AG09309 (cell line): ENCODE results near the gene PRR14.
"Not testable (repeated sequence)": the region's sequence is repeated elsewhere in the genome, so short reads cannot be mapped to it uniquely, and the experiment has no call there.

Experiments
- DNase-seq: peaks from one replicate; pipeline ENCODE4 v3.0.0-alpha.2; 2010; ENCODE audit warnings: low read depth
- H3K4me3 ChIP-seq: 2 replicates; pipeline ENCODE4 v1.5.1; 2011; ENCODE audit warnings: mild to moderate bottlenecking, low read depth, low read length, moderate library complexity; ENCODE audit not compliant: control insufficient read depth
- CTCF ChIP-seq: IDR thresholded peaks from 2 replicates; pipeline ENCODE4 v1.5.1; 2011; ENCODE audit warnings: mild to moderate bottlenecking, low read depth, low read length, inconsistent platforms; ENCODE audit not compliant: insufficient read depth, control insufficient read depth; ENCODE audit errors: missing control alignments

The PRR14 gene

GRCh38 chr16:30691907-30692306, 41.1 kb downstream of the PRR14 start:
- TF ChIP-seq CTCF, result no peak
- DNase-seq, result no peak
- H3K4me3 ChIP-seq, result no peak overlapping the region

DNA sequence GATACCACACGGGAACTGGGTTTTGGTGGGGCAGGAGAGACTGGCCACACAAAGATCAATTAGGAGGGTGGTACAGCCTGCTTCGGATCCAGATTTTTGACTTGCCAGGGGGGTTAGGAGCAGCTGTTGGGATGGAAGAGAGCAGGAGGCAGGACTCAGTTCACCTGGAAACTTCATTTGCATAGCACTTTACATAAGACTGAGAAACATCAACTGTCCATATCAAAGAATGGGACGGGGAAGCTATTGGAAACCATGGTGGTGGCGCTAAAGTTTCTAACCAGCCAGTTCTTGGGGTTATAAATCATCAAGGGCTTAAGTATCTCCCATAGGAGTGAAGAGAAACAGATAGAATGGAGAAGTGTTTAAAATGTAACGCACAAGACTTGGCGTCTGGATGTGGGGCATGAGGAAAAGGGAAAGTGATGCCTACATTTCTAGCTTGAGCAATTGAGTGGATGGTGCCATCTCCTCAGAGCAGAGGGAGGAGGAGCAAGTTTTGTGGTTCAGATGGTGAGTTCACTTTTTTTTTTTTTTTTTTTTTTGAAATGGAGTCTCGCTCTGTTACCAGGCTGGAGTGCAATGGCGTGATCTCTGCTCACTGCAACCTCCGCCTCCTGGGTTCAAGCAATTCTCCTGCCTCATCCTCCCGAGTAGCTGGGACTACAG, 41.8 kb downstream of the PRR14 start:
- TF ChIP-seq CTCF, result no peak
- H3K4me3 ChIP-seq, result no peak overlapping the region
- no peak for DNase-seq

GRCh38 chr16:30694926-30695693, 44.4 kb downstream of the PRR14 start:
- no peak for TF ChIP-seq CTCF
- no peak overlapping the region for H3K4me3 ChIP-seq
- DNase-seq, result no peak

GRCh38 chr16:30696646-30697045, 45.9 kb downstream of the PRR14 start:
- not testable (repeated sequence) for H3K4me3 ChIP-seq, DNase-seq

- peak overlapping the region; percentile 82 for H3K4me3 ChIP-seq
- DNase-seq, result no peak
- TF ChIP-seq CTCF, result no peak
Measured at GRCh38 chr16:30697264-30698138, 46.7 kb downstream of the PRR14 start.

- peak; percentile 86 for DNase-seq
- no peak for TF ChIP-seq CTCF
- H3K4me3 ChIP-seq, result peak overlapping the region; percentile 82
Measured at GRCh38 chr16:30698139-30698815, 47.5 kb downstream of the PRR14 start.
